Activated T-helper 1 cell treated with anti-CD3 and anti-CD28 coated beads, Interleukin-2, amount 50 U/mL, for 16 hours (primary cell): Measurements from ENCODE around the gene GABRD.

Experiments used
- DNase-seq, 2 donors: peaks; one replicate each; pipeline ENCODE4 v3.0.0-alpha.2; 2020; ENCODE audit warnings: low read depth in 1 of 2, low spot score in 1 of 2

The GABRD gene

GRCh38 chr1:2050793-2051682, 31.9 kb downstream of the GABRD start:
- no peak for DNase-seq

GRCh38 chr1:2052054-2052679, 33.0 kb downstream of the GABRD start:
- DNase-seq = no peak

DNA sequence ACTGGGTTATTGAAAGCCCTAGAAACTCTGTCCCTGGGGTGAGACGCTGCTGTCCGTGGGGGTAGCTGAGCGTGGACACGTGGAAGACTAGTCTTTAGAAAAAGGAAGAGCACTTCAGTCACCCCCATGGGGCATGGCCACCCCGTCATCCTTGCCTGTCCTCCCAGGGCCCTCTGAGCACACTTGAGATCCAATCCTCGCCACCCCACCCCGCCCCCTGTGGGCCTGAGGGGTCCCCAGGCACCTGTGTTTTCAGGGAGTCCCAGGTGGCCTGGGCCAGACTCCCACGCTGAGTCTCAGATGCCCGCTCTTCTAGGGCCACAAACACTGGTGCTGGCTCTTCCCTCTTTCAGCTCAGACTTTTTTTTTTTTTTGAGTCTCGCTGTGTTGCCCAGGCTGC, 33.6 kb downstream of the GABRD start:
- DNase-seq = no peak

DNA sequence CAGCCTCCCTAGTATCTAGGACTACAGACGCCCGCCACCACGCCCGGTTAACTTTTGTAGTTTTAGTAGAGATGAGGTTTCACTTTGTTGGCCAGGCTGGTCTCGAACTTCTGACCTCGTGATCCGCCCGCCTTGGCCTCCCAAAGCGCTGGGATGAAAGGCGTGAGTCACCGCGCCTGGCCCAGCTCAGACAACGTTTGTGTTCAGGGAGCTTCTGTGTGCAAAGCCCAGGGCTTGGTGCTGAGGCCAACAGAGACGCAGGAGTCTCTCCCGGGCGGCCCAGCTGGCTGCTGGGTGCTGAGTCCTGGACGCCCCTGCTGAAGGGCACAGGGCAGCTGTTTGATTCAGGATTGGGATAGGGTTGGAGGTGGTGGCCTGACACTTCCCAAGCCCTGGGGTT, 34.1 kb downstream of the GABRD start:
- DNase-seq = no peak

GRCh38 chr1:2053784-2054376, 34.7 kb downstream of the GABRD start:
- DNase-seq = no peak

- DNase-seq = no peak
These were observed 35.4 kb downstream of the GABRD start for GRCh38 chr1:2054560-2054959.

GRCh38 chr1:2055911-2056575, 36.9 kb downstream of the GABRD start:
- no peak for DNase-seq

GRCh38 chr1:2056955-2057590, 37.9 kb downstream of the GABRD start:
- DNase-seq = no peak

DNA sequence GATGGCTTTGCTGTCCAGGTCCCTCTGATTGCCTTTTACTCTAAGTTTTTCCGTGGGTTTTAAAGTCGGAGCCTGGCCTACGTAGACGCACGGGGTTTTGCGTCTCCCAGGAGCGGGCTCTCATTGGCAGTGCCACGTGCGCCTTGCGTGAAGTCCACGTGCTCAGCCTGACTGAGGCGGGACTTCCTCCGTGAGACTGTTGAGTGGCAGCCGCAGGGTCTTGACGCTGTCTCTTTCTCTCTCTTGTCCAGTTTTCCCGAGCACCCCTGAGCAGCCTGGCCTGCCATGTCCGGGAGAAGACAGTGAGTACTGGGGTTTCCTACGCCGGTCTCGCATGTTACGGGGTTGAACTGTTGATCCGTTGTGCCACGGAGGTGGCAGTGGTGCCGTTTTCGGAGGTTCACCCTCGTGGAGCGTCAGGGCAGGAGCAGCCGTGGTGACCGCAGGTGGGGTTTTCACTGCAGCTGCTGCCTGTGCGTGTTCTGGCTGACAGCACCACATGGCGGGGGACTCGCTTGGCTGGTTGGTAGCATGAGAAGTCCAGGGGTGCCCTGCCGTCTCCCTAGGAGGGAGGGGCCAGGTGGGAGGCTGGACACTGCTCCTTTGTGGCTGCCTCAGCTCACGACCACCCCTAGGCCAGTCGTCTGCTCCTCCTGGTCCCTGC, 40.3 kb downstream of the GABRD start:
- no peak for DNase-seq

DNA sequence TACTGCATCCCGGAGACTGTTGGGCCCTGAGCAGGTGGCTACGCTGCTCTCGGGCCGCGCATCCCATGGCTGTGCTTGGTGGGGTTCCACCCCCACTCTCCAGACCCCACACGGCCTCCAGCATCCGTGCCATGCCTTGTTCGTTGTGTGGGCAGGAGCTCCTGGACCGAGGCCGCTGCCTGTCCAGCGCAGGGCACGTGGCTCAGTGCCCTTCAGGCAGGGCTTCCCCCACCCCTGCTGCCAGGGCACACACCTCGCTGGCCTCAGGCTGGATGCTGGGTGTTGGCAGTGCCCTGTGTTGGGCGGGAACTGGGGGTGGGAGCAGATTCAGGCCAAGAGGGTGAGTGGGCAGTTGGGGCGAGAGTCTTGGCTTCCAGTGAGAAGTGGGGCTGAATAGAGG, 40.9 kb downstream of the GABRD start:
- no peak for DNase-seq

DNA sequence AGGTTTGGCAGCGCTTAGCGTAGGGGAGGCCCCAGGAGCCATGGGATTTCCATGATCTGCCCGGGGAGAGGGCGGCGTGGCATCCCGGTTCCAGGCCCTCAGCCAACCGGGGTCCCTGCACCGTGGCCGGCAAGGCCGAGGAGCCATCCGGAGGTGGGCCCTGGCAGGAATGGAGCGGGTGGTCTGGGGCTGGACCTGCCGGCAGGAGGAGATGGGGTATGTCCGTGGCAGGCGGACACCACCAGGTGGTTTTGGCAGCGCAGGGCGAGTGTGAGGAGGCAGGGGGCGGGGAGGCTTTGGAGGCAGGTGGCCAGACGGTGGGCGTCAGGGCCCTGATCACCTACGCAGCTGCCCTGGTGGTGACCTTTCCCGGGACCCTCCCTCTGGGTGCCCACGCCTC, 41.4 kb downstream of the GABRD start:
- no peak for DNase-seq

- no peak for DNase-seq
These were observed 42.1 kb downstream of the GABRD start for GRCh38 chr1:2061065-2061778.

- DNase-seq = no peak
These were observed 46.6 kb downstream of the GABRD start for GRCh38 chr1:2065699-2066098.

DNA sequence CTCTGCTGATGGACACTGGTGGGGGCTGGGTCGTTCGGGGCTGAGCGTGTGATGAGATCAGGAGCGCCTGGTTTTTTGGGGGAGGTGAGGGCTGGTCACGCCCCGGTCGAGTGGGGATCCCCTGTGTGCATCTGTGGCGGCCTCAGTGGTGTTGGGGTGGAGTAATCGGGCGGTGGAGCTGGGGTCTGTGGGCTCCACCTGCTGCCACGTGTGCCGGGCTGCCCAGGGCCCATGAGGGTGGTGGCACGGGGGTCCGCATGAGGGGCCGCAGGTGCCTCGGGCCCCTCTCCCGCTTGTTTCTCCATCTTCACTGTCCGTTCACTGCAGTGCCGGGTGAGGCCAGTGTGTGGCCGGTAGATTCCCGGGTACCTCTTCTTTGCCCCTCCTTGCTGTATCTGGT, 48.2 kb downstream of the GABRD start:
- no peak for DNase-seq

GRCh38 chr1:2067981-2068380, 48.8 kb downstream of the GABRD start:
- no peak for DNase-seq

DNA sequence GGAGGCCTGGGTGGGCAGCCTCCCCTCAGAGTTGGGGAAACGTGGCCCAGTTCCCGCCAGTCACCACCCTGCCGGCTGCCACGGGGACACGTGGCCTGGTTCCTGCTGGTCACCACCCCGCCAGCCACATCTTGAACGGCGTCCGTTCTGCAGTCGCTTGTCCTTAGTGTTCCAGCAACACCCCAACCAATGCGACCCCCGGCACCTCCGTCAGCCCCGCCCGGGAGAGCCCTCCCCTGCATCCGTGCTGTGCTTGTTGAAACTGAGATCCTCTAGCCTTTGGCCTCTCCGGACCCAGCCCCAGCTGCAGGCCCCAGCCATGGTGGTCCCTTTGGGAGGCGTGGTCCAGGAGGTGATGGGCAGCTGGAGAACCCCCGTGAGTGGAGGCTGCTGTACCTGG, 49.8 kb downstream of the GABRD start:
- no peak for DNase-seq

DNA sequence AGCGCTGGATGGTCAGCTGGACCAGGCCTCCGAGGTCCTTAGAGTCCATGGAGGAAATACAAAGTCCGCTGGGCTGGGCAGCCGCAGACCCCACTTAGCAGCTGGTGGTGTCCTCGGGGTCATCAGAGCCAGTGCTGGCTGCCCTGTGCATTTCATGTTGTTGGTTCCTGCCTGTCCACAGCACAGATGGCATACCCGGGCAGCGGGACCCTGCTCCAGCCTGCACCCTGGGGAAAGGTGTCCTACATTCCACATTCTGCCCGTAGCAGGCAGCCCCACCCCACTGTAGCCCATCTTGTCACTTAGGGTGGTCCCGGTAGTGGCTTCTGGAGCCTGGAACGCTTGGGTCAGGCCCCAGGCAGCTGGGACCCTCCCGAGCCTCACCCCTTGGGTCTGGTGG, 50.9 kb downstream of the GABRD start:
- no peak for DNase-seq

DNA sequence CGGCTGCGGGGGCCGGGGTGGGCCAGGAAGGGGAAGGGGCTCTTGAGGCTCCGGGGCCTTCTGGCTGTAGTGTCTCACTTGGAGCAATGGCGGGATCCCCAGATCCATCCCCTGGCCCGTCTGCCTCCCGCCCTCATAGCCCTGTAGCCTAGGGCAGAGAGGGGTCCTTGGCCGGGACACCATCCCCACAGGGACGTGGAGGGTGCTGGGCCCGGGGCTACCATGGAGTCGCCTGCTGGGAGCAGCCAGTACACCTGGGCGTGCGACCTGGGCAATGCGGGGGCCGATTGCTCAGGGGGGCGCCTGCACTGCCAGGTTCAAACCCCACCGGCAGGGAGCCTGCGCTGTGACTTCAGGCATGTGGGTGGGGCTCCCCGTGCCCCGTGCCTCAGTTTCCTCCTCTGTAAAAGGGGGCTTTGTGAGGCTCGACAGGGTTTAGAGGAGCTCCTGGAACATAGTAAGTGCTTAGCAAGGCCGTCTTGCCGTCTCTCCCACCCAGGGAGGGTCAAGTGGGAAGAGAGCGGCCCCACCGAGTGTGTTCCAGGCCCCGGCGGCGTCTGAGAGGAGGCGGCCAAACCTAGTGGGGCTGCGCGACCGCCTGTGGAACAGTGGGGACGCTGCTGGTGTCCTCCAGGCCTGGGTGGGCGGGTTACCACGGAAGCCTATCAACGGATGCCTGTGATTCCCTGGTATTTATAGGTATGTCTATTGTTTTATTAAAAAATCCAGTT, 51.8 kb downstream of the GABRD start:
- DNase-seq = no peak

- no peak for DNase-seq
These were observed 53.1 kb downstream of the GABRD start for GRCh38 chr1:2072109-2072806.
